Stomach (tissue), 4 donors: ENCODE results near the gene DNAJA3.

Source experiments
- EP300 ChIP-seq: sonication (generic); formaldehyde crosslinking; IDR thresholded peaks from one replicate; pipeline ENCODE4 v1.6.1; 2017; ENCODE audit warnings: antibody characterized with exemption
- POLR2A ChIP-seq, 4 donors: fragments of 450-650 bp; IDR thresholded peaks; one replicate each; pipeline ENCODE4 v1.6.1; 2016; ENCODE audit warnings: antibody characterized with exemption in 4 of 4, control low read depth in 2 of 4, mild to moderate bottlenecking in 1 of 4, moderate library complexity in 1 of 4
- TF ChIP-seq, protein P1 (sequence below), 7 experiments: fragments of 450-650 bp in 4 of 7; fragments of 200-600 bp in 3 of 7; sonication (generic) in 3 of 7; IDR thresholded peaks; one replicate each; pipeline ENCODE4 v1.5.1; 2016 to 2019; ENCODE audit warnings: antibody characterized with exemption in 7 of 7, control low read depth in 2 of 7, mild to moderate bottlenecking in 1 of 7

DNA sequence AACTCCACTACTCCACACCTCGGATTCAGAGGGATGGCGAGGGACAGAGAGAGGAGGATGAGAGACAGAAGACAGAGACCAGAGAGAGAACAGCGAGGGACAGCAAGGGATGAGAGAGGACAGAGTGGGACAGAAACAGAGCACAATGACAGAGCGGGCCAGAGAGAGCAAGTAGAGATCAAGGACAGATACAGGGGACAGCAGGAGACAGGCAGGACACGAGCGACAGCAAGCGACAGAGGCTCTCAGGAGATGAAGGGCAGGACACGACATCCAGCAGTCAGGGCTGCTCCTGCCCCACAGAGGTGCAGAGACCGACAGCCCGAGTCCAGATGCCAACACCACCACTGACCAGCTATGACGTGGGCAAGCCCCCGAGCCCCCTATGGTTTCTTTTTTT lies 24.2 kb upstream of the DNAJA3 start:
- TF ChIP-seq, protein P1, sequence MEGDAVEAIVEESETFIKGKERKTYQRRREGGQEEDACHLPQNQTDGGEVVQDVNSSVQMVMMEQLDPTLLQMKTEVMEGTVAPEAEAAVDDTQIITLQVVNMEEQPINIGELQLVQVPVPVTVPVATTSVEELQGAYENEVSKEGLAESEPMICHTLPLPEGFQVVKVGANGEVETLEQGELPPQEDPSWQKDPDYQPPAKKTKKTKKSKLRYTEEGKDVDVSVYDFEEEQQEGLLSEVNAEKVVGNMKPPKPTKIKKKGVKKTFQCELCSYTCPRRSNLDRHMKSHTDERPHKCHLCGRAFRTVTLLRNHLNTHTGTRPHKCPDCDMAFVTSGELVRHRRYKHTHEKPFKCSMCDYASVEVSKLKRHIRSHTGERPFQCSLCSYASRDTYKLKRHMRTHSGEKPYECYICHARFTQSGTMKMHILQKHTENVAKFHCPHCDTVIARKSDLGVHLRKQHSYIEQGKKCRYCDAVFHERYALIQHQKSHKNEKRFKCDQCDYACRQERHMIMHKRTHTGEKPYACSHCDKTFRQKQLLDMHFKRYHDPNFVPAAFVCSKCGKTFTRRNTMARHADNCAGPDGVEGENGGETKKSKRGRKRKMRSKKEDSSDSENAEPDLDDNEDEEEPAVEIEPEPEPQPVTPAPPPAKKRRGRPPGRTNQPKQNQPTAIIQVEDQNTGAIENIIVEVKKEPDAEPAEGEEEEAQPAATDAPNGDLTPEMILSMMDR (IDR thresholded peaks at IDR 0.05), result no peak
- no peak for TF ChIP-seq EP300
- no peak for TF ChIP-seq POLR2A (IDR thresholded peaks at IDR 0.05)
